Keratinocyte (primary cell): ENCODE results near the gene NELL2. TPM values are rescaled to one million over a fixed set of nuclear protein-coding genes. Genes with fewer than 3 reads are reported as not detected.

Experiments
- DNase-seq: peaks from one replicate; pipeline ENCODE4 v3.0.0-alpha.2; 2011; ENCODE audit warnings: low read depth, missing footprints, low spot score
- FAIRE-seq: peaks from 2 replicates; lab custom pipeline; 2011; peaks lifted over from hg19 to GRCh38; lab: Jason Lieb, UNC
- H2AFZ ChIP-seq: 2 replicates; pipeline ENCODE4 v1.6.0; 2012; ENCODE audit warnings: low read length, control low read depth, inconsistent platforms; ENCODE audit not compliant: control insufficient read depth
- H3K27ac ChIP-seq: 2 replicates; pipeline ENCODE4 v1.5.1; 2011; ENCODE audit warnings: low read length; ENCODE audit not compliant: control insufficient read depth, insufficient read depth
- H3K27me3 ChIP-seq: 3 replicates; pipeline ENCODE4 v1.6.0; 2011; ENCODE audit warnings: low read length; ENCODE audit not compliant: control insufficient read depth, insufficient read depth; ENCODE audit errors: extremely low read depth
- H3K36me3 ChIP-seq, 2 experiments: 2 replicates in 1 of 2; 3 replicates in 1 of 2; pipeline ENCODE4 v1.5.1; 2011; ENCODE audit warnings: low read length in 2 of 2, mild to moderate bottlenecking in 1 of 2; ENCODE audit not compliant: control insufficient read depth in 2 of 2, insufficient read depth in 2 of 2; ENCODE audit errors: extremely low read depth in 1 of 2
- H3K4me1 ChIP-seq: 3 replicates; pipeline ENCODE4 v1.5.1; 2011; ENCODE audit warnings: low read length; ENCODE audit not compliant: control insufficient read depth, insufficient read depth; ENCODE audit errors: extremely low read depth
- H3K4me2 ChIP-seq: 3 replicates; pipeline ENCODE4 v1.6.0; 2011; ENCODE audit warnings: low read depth, low read length; ENCODE audit not compliant: control insufficient read depth, insufficient read depth; ENCODE audit errors: extremely low read depth
- H3K4me3 ChIP-seq, 3 experiments: fragments of 200-600 bp in 1 of 3; sonication (generic) in 1 of 3; 2 replicates in 2 of 3; 3 replicates in 1 of 3; pipeline ENCODE4 v1.5.1; 2011 to 2016; ENCODE audit warnings: low read length in 3 of 3, mild to moderate bottlenecking in 3 of 3, control low read depth in 2 of 3, inconsistent platforms in 1 of 3, low read depth in 1 of 3, mixed read lengths in 1 of 3, mixed run types in 1 of 3, moderate library complexity in 1 of 3; ENCODE audit not compliant: control insufficient read depth in 2 of 3, insufficient read depth in 2 of 3; ENCODE audit errors: extremely low read depth in 1 of 3
- H3K79me2 ChIP-seq: 2 replicates; pipeline ENCODE4 v1.6.0; 2012; ENCODE audit warnings: low read length; ENCODE audit not compliant: control insufficient read depth, insufficient read depth
- H3K9ac ChIP-seq: 3 replicates; pipeline ENCODE4 v1.6.0; 2011; ENCODE audit warnings: low read length; ENCODE audit not compliant: control insufficient read depth, insufficient read depth; ENCODE audit errors: extremely low read depth
- H3K9me1 ChIP-seq: 3 replicates; pipeline ENCODE4 v1.6.0; 2011; ENCODE audit warnings: low read length; ENCODE audit not compliant: control insufficient read depth, insufficient read depth; ENCODE audit errors: extremely low read depth
- H3K9me3 ChIP-seq: 2 replicates; pipeline ENCODE4 v1.5.1; 2012; ENCODE audit warnings: low read depth, low read length; ENCODE audit not compliant: control insufficient read depth
- H4K20me1 ChIP-seq: 3 replicates; pipeline ENCODE4 v1.6.0; 2011; ENCODE audit warnings: low read length; ENCODE audit not compliant: control insufficient read depth, insufficient read depth; ENCODE audit errors: extremely low read depth
- CTCF ChIP-seq, 3 experiments: IDR thresholded peaks in 1 of 3; conservative IDR thresholded peaks in 1 of 3; optimal IDR thresholded peaks in 1 of 3; 2 replicates in 2 of 3; 3 replicates in 1 of 3; pipeline versions ENCODE3 to v1.5.1; 2011; ENCODE audit warnings: low read length in 3 of 3, mild to moderate bottlenecking in 3 of 3, moderate library complexity in 2 of 3, control low read depth in 1 of 3, inconsistent platforms in 1 of 3; ENCODE audit not compliant: insufficient read depth in 2 of 3; ENCODE audit errors: extremely low read depth in 1 of 3
- EZH2 ChIP-seq: IDR thresholded peaks from one replicate; pipeline ENCODE4 v1.6.1; 2012; ENCODE audit warnings: inconsistent platforms, mild to moderate bottlenecking, low read length, moderate library complexity
- dilution Hi-C: fragments of 300-500 bp; cut with MboI; formaldehyde crosslinking; loops from one replicate; pipeline ENCODE4 v1.7.0; 2020; ENCODE audit warnings: low sequenced_read_pairs; ENCODE audit not compliant: extremely low pct_ligation_motif_present
- polyA plus RNA-seq, 5 experiments: library from polyadenylated mRNA; depleted of rRNA in 3 of 5; stranded (reverse) in 3 of 5; stranded (forward) in 1 of 5; unstranded in 1 of 5; fragments of >200 nt; gene quantifications; 1 replicate in 1 of 5; 2 replicates in 3 of 5; 3 replicates in 1 of 5; pipeline versions ENCODE4 v1.2.1 to v1.2.3, GENCODE V29; 2011 to 2012; ENCODE audit warnings: missing spikeins in 2 of 5, low read depth in 1 of 5, low replicate concordance in 1 of 5

The NELL2 gene
- polyA plus RNA-seq, 1 donor (not counting 4 experiments of a cell fraction or from before 2014, with no cell fraction given): 0.58 TPM

- no peaks in the 10 kb centered on the region for H4K20me1 ChIP-seq
- H3K4me2 ChIP-seq: no peak overlapping the region
- DNase-seq: no peak
- no peaks in the 10 kb centered on the region for H3K27me3 ChIP-seq
- H3K9ac ChIP-seq: no peak overlapping the region
- no peak overlapping the region for H3K27ac ChIP-seq
- H3K79me2 ChIP-seq: no peaks in the 10 kb centered on the region
- H3K4me3 ChIP-seq: no peak overlapping the region
- H2AFZ ChIP-seq: no peak overlapping the region
- no peaks in the 10 kb centered on the region for H3K9me1 ChIP-seq
- TF ChIP-seq EZH2 (no peak), CTCF (optimal IDR thresholded peaks at IDR 0.05 in 1 of 3, IDR thresholded peaks at IDR 0.05 in 1 of 3, conservative IDR thresholded peaks at IDR 0.05 in 1 of 3; ENCODE audit: extremely low read depth in 1 of 3, insufficient read depth in 2 of 3, low read length in 3 of 3) (no peak)
- no peaks in the 10 kb centered on the region for H3K9me3 ChIP-seq
- dilution Hi-C loops: no loop called here
- no peaks in the 10 kb centered on the region for H3K4me1 ChIP-seq
- FAIRE-seq: no peak
- no peaks in the 10 kb centered on the region for H3K36me3 ChIP-seq
Observed at GRCh38 chr12:44677724-44678123, 198.4 kb downstream of the NELL2 start.

GRCh38 chr12:44674875-44675274 is 201.2 kb downstream of the NELL2 start:
- DNase-seq: no peak
- dilution Hi-C loops: no loop called here
- H2AFZ ChIP-seq: no peak overlapping the region
- no peaks in the 10 kb centered on the region for H3K36me3 ChIP-seq
- no peak for TF ChIP-seq EZH2
- no peak for TF ChIP-seq CTCF (optimal IDR thresholded peaks at IDR 0.05 in 1 of 3, IDR thresholded peaks at IDR 0.05 in 1 of 3, conservative IDR thresholded peaks at IDR 0.05 in 1 of 3; ENCODE audit: extremely low read depth in 1 of 3, insufficient read depth in 2 of 3, low read length in 3 of 3)
- no peaks in the 10 kb centered on the region for H3K9me1 ChIP-seq
- FAIRE-seq: no peak
- no peak overlapping the region for H3K27ac ChIP-seq
- no peak overlapping the region for H3K9ac ChIP-seq
- H3K4me1 ChIP-seq: no peaks in the 10 kb centered on the region
- no peaks in the 10 kb centered on the region for H3K27me3 ChIP-seq
- H3K4me2 ChIP-seq: no peak overlapping the region
- no peaks in the 10 kb centered on the region for H3K9me3 ChIP-seq
- H3K79me2 ChIP-seq: no peaks in the 10 kb centered on the region
- H4K20me1 ChIP-seq: no peaks in the 10 kb centered on the region
- no peak overlapping the region for H3K4me3 ChIP-seq
